WTC11 (cell line): ENCODE data around the gene KLHL18.

Experiments
- CBFB ChIP-seq: sonication (generic); formaldehyde crosslinking; IDR thresholded peaks from 2 replicates; pipeline ENCODE4 v1.8.1; 2022; ENCODE audit warnings: mild to moderate bottlenecking, low read depth, missing genetic modification reagents
- CTCF ChIP-seq: fragments of 200-600 bp; IDR thresholded peaks from 2 replicates; pipeline ENCODE4 v1.8.0; 2022; ENCODE audit warnings: antibody characterized with exemption
- E2F4 ChIP-seq: sonication (generic); formaldehyde crosslinking; IDR thresholded peaks from 2 replicates; pipeline ENCODE4 v1.8.1; 2022; ENCODE audit warnings: low read depth, mild to moderate bottlenecking, moderate library complexity, missing genetic modification reagents, borderline replicate concordance
- E2F5 ChIP-seq: sonication (generic); formaldehyde crosslinking; IDR thresholded peaks from 2 replicates; pipeline ENCODE4 v1.8.1; 2022; ENCODE audit warnings: mild to moderate bottlenecking, moderate library complexity, missing genetic modification reagents
- FOXP4 ChIP-seq: sonication (generic); formaldehyde crosslinking; IDR thresholded peaks from 2 replicates; pipeline ENCODE4 v1.8.0; 2022; ENCODE audit warnings: mild to moderate bottlenecking, missing genetic modification reagents
- KAT7 ChIP-seq: sonication (generic); formaldehyde crosslinking; IDR thresholded peaks from 2 replicates; pipeline ENCODE4 v1.8.1; 2023; ENCODE audit warnings: missing genetic modification reagents, mild to moderate bottlenecking, borderline replicate concordance
- MAX ChIP-seq: sonication (generic); formaldehyde crosslinking; IDR thresholded peaks from 2 replicates; pipeline ENCODE4 v1.8.0; 2022; ENCODE audit warnings: mild to moderate bottlenecking, missing genetic modification reagents
- NR2C2 ChIP-seq: sonication (generic); formaldehyde crosslinking; IDR thresholded peaks from 2 replicates; pipeline ENCODE4 v1.8.0; 2022; ENCODE audit warnings: mild to moderate bottlenecking, missing genetic modification reagents
- USF2 ChIP-seq: sonication (generic); formaldehyde crosslinking; IDR thresholded peaks from 2 replicates; pipeline ENCODE4 v1.8.1; 2023; ENCODE audit warnings: mild to moderate bottlenecking, missing genetic modification reagents, moderate library complexity
- ZNF512 ChIP-seq: sonication (generic); formaldehyde crosslinking; IDR thresholded peaks from 2 replicates; pipeline ENCODE4 v1.8.1; 2022; ENCODE audit warnings: missing genetic modification reagents, borderline replicate concordance

GRCh38 chr3:47282424-47283192 lies at the start of gene KLHL18, which contains the start of gene KIF9:
- TF ChIP-seq CTCF (no peak), FOXP4 (peak; percentile 20; the same call in 1 of the 2 replicates), NR2C2 (CRISPR knock-in tag) (no peak), MAX (peak; percentile 83), KAT7 (CRISPR knock-in tag) (no peak; the same call in 1 of the 2 replicates), ZNF512 (CRISPR knock-in tag) (no peak), CBFB (no peak), USF2 (CRISPR knock-in tag) (no peak), E2F5 (CRISPR knock-in tag) (peak; percentile 78), E2F4 (0 out of 2 replicates have a peak, but pooled peaks have one; percentile 67)
